Cardiac septum (tissue), 1 donor: Measurements from ENCODE around the gene ZFP69B. TPM values are rescaled to one million over a fixed set of nuclear protein-coding genes. Genes with fewer than 3 reads are reported as not detected.
"Not testable (repeated sequence)": the region's sequence is repeated elsewhere in the genome, so short reads cannot be mapped to it uniquely, and the experiment has no call there.

Experiments used
- DNase-seq: peaks from one replicate; pipeline ENCODE4 v3.0.0-alpha.2; 2020; ENCODE audit warnings: low spot score
- intact Hi-C: fragments of 100-400 bp; cut with DNase I; formaldehyde crosslinking; loops from one replicate; pipeline ENCODE4 v1.14.0; 2022
- total RNA-seq: library from RNA; stranded (reverse); fragmentation: NEBNext Ultra II Directional; extraction: Animal tissue kit (Norgen Biotek cat#: 25700); gene quantifications from one replicate; pipeline ENCODE4 v1.2.1, GENCODE V29; 2021
- donor health status: DM: no; HTN: no; CAD: no.

The ZFP69B gene
- total RNA-seq, 1 donor from 2014 or later: 1.3 TPM

DNA sequence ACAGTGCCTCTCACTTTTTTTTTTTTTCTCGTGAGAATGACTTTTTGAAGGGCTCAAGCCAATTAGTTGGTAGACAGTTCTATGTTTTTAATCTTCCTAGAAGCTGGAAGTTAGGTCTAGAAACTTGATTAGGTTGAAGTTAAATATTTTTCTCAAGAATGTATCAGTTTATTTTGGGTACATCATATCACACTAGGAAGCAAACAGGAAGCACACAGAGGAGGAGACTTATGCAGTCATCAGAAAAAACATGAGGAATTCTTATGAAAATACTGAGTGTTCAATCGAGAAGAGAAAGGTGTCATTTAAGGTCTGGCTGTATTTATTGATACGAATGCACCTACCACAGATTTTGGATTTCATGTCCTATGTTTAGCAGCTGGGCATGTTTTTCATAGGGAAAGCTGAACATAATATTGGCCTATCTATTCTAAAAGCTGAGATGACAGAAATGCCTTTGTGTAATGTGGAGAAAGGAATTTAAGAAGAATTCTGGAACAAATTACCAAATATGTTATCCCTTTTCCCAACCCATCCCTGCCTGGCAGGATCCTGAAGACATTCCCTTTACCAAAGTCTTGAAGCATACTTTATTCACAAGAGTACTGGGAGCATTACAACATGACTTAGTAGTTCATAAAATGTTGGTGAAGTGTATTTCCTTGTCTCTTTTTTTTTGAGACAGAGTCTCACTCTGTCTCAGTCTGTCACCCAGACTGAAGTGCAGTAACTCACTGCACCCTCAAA, 17.5 kb upstream of the ZFP69B start:
- intact Hi-C loops: no loop called here
- no peak for DNase-seq

GRCh38 chr1:40435471-40435870, 14.8 kb upstream of the ZFP69B start:
- no peak for DNase-seq
- intact Hi-C loops: no loop called here

GRCh38 chr1:40435876-40436275, 14.4 kb upstream of the ZFP69B start:
- no peak for DNase-seq
- intact Hi-C loops: no loop called here

DNA sequence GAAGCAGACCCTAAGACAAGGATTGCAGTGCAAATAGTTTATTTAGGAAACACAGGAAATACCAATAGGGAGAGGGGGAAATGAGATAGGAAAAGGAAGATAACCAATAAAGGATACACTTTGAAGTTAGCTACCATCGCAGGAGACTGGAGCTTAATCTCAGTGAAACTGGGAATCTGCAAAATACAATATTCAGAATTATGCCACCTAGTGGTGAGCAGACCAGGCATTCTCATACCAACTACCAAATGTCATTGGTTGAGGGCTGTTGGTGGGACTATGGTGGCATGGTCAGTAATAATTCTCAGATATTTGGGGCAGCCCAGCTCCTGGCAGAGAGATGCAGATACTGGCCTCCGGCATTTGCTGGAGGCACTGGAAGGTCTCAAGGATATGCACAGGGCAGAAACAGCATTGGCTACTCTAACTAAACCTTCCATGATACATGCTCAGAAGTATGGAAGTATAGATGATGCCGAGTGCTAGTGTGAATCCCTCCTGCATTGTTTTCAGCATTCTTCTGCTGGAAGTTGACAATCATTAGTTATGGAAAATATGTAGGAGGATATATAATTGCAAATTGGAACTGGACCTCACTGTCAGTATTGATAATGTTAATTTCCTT, 11.8 kb upstream of the ZFP69B start:
- no peak for DNase-seq

GRCh38 chr1:40439247-40439646, 11.0 kb upstream of the ZFP69B start:
- no peak for DNase-seq
- intact Hi-C loops: no loop called here

More for the DNA sequence above, 11.8 kb upstream of the ZFP69B start:
- intact Hi-C loops: no loop called here

GRCh38 chr1:40450495-40451237, 390 bp downstream of the ZFP69B start:
- peak; percentile 77 for DNase-seq
- intact Hi-C loops: loop anchor here (2.0 to 5.0 kb wide), 2 partner anchors 26 to 57 kb away; partner anchors contain the start of genes EXO5 and ZFP69

GRCh38 chr1:40451238-40451585, 936 bp downstream of the ZFP69B start:
- no peak for DNase-seq
- intact Hi-C loops: loop anchor here (2.0 to 5.0 kb wide), 2 partner anchors 26 to 56 kb away; partner anchors contain the start of genes EXO5 and ZFP69

DNA sequence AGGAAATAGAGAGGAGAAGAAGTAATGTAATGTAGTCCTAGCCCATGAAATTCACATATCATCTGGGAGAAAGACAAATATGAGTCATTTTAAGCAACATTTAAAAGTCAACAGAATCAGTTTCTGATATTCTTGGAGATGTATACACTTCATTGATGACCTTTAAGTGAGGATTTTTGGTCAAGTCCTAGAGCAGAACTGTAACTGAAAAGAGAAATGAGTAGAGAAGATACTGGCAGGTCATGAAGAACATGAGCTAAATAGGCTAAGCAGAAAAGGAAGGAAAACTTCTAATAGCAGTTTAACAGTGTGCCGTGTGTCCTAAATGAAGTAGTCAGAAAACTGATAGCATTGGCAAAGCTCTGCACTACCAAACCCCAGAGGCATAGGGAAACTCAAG, 4.6 kb downstream of the ZFP69B start:
- intact Hi-C loops: loop anchor here (5.0 kb wide), 1 partner anchor 52 kb away; the partner anchor contains the start of gene EXO5
- no peak for DNase-seq

GRCh38 chr1:40462956-40463590, 12.8 kb downstream of the ZFP69B start:
- intact Hi-C loops: no loop called here
- DNase-seq: no peak

- no peak for DNase-seq
- intact Hi-C loops: no loop called here
These were observed 19.1 kb downstream of the ZFP69B start for GRCh38 chr1:40469327-40469726.

- no peak for DNase-seq
- intact Hi-C loops: no loop called here
These were observed 25.0 kb downstream of the ZFP69B start for GRCh38 chr1:40475268-40475667.

- peak; percentile 84 for DNase-seq
- intact Hi-C loops: loop anchor here (2.0 kb wide), 1 partner anchor 26 kb away; the partner anchor contains the start of gene ZFP69B
These were observed 26.8 kb downstream of the ZFP69B start, which contains the start of gene ZFP69 for GRCh38 chr1:40476924-40477677. TSS of gene ZFP69 (plus strand) at chr1:40477290. CDS start at chr1:40479362, 2,072 bp downstream.

GRCh38 chr1:40477678-40478053, 27.4 kb downstream of the ZFP69B start:
- no peak for DNase-seq
- intact Hi-C loops: loop anchor here (2.0 kb wide), 1 partner anchor 27 kb away; the partner anchor contains the start of gene ZFP69B

GRCh38 chr1:40478276-40478675, 28.0 kb downstream of the ZFP69B start:
- DNase-seq: no peak

GRCh38 chr1:40479156-40479555, 28.9 kb downstream of the ZFP69B start:
- no peak for DNase-seq
- intact Hi-C loops: no loop called here

More at GRCh38 chr1:40478276-40478675, 28.0 kb downstream of the ZFP69B start:
- intact Hi-C loops: no loop called here

DNA sequence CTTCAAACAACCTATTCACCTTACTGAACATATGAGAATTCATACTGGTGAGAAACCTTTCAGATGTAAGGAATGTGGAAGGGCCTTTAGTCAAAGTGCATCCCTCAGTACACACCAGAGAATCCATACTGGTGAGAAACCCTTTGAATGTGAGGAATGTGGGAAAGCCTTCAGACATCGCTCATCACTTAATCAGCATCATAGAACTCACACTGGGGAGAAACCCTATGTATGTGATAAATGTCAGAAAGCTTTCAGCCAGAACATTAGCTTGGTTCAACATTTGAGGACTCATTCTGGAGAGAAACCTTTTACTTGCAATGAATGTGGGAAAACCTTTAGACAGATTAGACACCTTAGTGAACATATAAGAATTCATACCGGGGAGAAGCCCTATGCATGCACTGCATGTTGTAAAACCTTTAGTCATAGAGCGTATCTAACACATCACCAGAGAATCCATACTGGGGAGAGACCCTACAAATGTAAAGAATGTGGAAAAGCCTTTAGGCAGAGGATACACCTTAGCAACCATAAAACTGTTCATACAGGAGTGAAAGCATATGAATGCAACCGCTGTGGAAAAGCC, 45.1 kb downstream of the ZFP69B start:
- DNase-seq: no peak
- intact Hi-C loops: no loop called here

GRCh38 chr1:40502651-40503050, 52.4 kb downstream of the ZFP69B start:
- intact Hi-C loops, DNase-seq: not testable (repeated sequence)

- intact Hi-C loops: loop anchor here (1.0 to 5.0 kb wide), 2 partner anchors 23 to 56 kb away; partner anchors contain the start of genes ZFP69B and ZNF684
- DNase-seq: no peak
These were observed 57.7 kb downstream of the ZFP69B start for GRCh38 chr1:40507973-40508372.
